Measurements from ENCODE around the gene DSEL.

Gene DSEL

DNA sequence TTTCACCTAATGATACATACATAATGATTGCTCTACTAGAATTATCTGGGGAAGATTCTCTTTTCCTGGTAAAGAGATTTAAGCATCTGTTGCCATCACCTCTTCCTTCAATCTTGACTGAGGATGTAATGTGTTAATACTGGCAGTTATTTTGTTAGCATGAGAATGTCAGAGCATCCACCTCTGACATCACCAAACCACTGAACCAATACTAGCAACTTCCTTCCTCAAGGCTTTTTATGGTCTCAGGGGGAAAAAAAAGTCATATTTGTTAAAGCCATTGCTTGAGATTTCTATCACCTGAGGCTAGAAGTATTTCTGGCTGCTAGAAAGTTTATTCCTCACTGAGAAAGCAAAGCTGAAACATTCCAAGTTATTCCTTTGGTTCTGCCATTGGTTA is 48.5 kb downstream of the DSEL start:
- Histone ChIP-seq H3K27ac (ENCODE audit: low read depth, low read length) (no peak overlapping the region), H3K9ac (ENCODE audit: low read depth, low read length) (no peak overlapping the region), H3K9me3 (ENCODE audit: control insufficient read depth, insufficient read depth, low read length) (no peaks in the 10 kb centered on the region), H3K4me3 (ENCODE audit: low read depth, low read length) (no peak overlapping the region), H3K27me3 (ENCODE audit: control insufficient read depth, insufficient read depth, low read length) (no peaks in the 10 kb centered on the region), H3K36me3 (ENCODE audit: control insufficient read depth, insufficient read depth, low read length) (no peaks in the 10 kb centered on the region), H3K4me1 (ENCODE audit: control insufficient read depth, insufficient read depth, low read length) (peaks cover 10% of the 10 kb centered on the region; the same call in 1 of the 2 replicates)

DNA sequence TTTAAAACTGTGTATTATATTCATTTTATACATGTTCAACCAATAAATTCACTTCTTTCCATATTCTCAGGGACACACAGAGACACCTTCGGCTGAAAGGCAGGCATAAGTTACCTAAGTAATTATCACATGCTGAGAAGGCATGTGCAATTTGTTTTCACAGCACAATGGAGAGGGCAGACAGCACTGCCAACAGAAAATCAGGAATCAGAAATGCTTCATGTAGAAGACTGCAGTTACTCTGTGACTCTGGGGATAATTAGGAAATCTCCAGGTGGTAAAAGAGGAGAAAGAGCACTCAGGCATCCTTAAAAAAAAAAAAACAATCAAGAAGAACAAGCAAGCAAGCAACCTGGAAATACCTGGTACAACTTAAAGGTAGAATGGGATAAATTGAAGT is 49.3 kb downstream of the DSEL start:
- Histone ChIP-seq H3K4me3 (ENCODE audit: low read depth, low read length) (no peak overlapping the region), H3K27ac (ENCODE audit: low read depth, low read length) (no peak overlapping the region), H3K27me3 (ENCODE audit: control insufficient read depth, insufficient read depth, low read length) (no peaks in the 10 kb centered on the region), H3K4me1 (ENCODE audit: control insufficient read depth, insufficient read depth, low read length) (peaks cover 10% of the 10 kb centered on the region; the same call in 1 of the 2 replicates), H3K9me3 (ENCODE audit: control insufficient read depth, insufficient read depth, low read length) (no peaks in the 10 kb centered on the region), H3K9ac (ENCODE audit: low read depth, low read length) (no peak overlapping the region), H3K36me3 (ENCODE audit: control insufficient read depth, insufficient read depth, low read length) (no peaks in the 10 kb centered on the region)

- H3K4me3 ChIP-seq (ENCODE audit: low read depth, low read length), result no peak overlapping the region
- peaks cover 10% of the 10 kb centered on the region; the same call in 1 of the 2 replicates for H3K4me1 ChIP-seq (ENCODE audit: control insufficient read depth, insufficient read depth, low read length)
- no peaks in the 10 kb centered on the region for H3K27me3 ChIP-seq (ENCODE audit: control insufficient read depth, insufficient read depth, low read length)
- no peaks in the 10 kb centered on the region for H3K9me3 ChIP-seq (ENCODE audit: control insufficient read depth, insufficient read depth, low read length)
- H3K27ac ChIP-seq (ENCODE audit: low read depth, low read length), result no peak overlapping the region
- no peaks in the 10 kb centered on the region for H3K36me3 ChIP-seq (ENCODE audit: control insufficient read depth, insufficient read depth, low read length)
- no peak overlapping the region for H3K9ac ChIP-seq (ENCODE audit: low read depth, low read length)
These were observed 52.0 kb downstream of the DSEL start for GRCh38 chr18:67464499-67464898.

DNA sequence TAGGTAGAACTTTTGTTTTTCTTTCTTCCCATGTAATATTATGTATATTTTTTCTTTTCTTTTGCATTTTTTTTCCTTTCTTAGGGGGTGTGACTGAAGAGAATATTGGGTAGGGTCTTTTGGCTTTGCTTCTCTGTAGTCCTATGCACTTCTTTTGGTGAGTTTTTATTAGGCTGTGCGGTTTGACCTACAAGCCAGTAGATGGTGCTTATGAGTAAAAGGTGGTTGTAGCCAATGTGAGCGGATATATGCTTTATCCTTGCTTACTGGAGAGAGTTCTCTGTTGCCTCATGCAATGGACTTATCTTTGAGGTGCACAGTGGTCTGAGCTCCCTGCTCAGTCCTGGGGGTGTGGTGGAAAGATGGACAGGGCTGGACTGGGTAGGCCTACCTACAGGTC is 52.7 kb downstream of the DSEL start:
- H3K9ac ChIP-seq (ENCODE audit: low read depth, low read length), result no peak overlapping the region
- H3K4me3 ChIP-seq (ENCODE audit: low read depth, low read length), result no peak overlapping the region
- no peaks in the 10 kb centered on the region for H3K36me3 ChIP-seq (ENCODE audit: control insufficient read depth, insufficient read depth, low read length)
- no peak overlapping the region for H3K27ac ChIP-seq (ENCODE audit: low read depth, low read length)
- H3K4me1 ChIP-seq (ENCODE audit: control insufficient read depth, insufficient read depth, low read length), result peaks cover 10% of the 10 kb centered on the region; the same call in 1 of the 2 replicates
- no peaks in the 10 kb centered on the region for H3K27me3 ChIP-seq (ENCODE audit: control insufficient read depth, insufficient read depth, low read length)
- no peaks in the 10 kb centered on the region for H3K9me3 ChIP-seq (ENCODE audit: control insufficient read depth, insufficient read depth, low read length)

DNA sequence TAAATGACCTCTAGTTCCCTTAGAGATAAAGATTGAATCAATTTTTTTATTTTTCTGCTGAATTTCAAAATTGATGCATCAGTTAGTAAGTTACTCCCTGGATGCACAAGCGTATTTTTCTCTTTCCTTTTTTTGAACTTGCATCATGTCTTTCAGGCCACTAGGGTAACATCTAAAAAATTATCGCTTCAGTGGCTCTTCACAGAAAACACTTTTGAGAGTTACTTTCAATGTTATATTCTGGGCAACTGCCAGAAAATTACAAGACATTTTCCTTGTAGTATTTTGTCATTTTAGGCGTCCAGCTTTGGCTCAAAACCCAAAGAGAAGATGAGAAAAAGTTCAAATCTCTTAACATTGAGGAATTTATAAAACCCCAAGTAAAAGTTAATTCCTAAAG is 59.8 kb downstream of the DSEL start:
- Histone ChIP-seq H3K4me1 (ENCODE audit: control insufficient read depth, insufficient read depth, low read length) (peaks cover 11% of the 10 kb centered on the region; the same call in 1 of the 2 replicates), H3K36me3 (ENCODE audit: control insufficient read depth, insufficient read depth, low read length) (no peaks in the 10 kb centered on the region), H3K4me3 (ENCODE audit: low read depth, low read length) (no peak overlapping the region), H3K9ac (ENCODE audit: low read depth, low read length) (no peak overlapping the region), H3K27ac (ENCODE audit: low read depth, low read length) (no peak overlapping the region), H3K9me3 (ENCODE audit: control insufficient read depth, insufficient read depth, low read length) (no peaks in the 10 kb centered on the region), H3K27me3 (ENCODE audit: control insufficient read depth, insufficient read depth, low read length) (no peaks in the 10 kb centered on the region)
